ENCODE data around the gene SYNM. TPM values are rescaled to one million over a fixed set of nuclear protein-coding genes. Genes with fewer than 3 reads are reported as not detected.

Gene SYNM
- total and polyA plus RNA-seq, 2 experiments from 2014 or later: 0.18 to 0.97 TPM

GRCh38 chr15:99138491-99138982 lies 33.7 kb downstream of the SYNM start:
- no peak for TF ChIP-seq EZH2phosphoT487 (IDR thresholded peaks at IDR 0.05; ENCODE audit: insufficient read depth, low read depth)
- TF ChIP-seq EZH2 (IDR thresholded peaks at IDR 0.05; ENCODE audit: insufficient read depth, poor library complexity, severe bottlenecking): no peak
- H3K27me3 ChIP-seq (replicated peaks; ENCODE audit: insufficient read depth): no peaks in the 10 kb centered on the region
- in situ Hi-C loops (cut with MboI): no loop called here

DNA sequence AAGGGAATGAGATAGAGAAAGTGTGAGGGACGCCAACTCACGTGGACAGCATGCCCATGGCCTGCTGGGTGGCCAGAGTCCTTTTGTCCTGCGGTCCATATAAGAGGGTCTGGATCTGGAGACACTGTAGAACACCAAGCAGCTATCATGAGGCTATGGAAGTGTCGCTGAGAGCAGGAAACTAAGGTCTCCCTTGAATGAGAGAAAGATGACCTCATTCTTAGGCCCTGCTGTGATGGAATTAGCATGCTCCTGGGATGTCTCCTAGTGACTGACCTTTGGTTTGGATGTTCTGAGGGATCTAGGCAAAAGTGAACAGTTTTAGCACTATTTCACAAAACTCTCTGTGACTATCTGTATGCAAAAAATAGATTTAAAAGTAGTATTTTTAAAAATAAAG lies 34.4 kb downstream of the SYNM start:
- 97 to 99% methylated on average over 4 of the region's 4 CpGs for WGBS, 2 experiments (ENCODE audit: low coverage in 1 of 2, low lambda C conversion rate in 2 of 2, missing lambda C conversion rate in 2 of 2)
- Histone ChIP-seq H3K9me2 (ENCODE audit: insufficient read depth) (no peaks in the 10 kb centered on the region), H3K4me3 (no peak overlapping the region)

More at GRCh38 chr15:99138491-99138982, 33.7 kb downstream of the SYNM start:
- H3K4me1 ChIP-seq (ENCODE audit: insufficient read depth): peaks cover 3% of the 10 kb centered on the region
- H3K4me2 ChIP-seq (ENCODE audit: unreplicated experiment): no peak overlapping the region
- DNase-seq: no peak
- H3K4me3 ChIP-seq: no peak overlapping the region
- no peak overlapping the region for H2AFZ ChIP-seq
- no peak overlapping the region for H3K9ac ChIP-seq
- WGBS, 2 experiments (ENCODE audit: low coverage in 1 of 2, low lambda C conversion rate in 2 of 2, missing lambda C conversion rate in 2 of 2): 90 to 93% methylated on average over 15 of the region's 15 CpGs
- H4K20me1 ChIP-seq (ENCODE audit: insufficient read depth): no peaks in the 10 kb centered on the region
- H3K27ac ChIP-seq: no peak overlapping the region
- no peaks in the 10 kb centered on the region for H3K9me3 ChIP-seq (ENCODE audit: low read depth)
- H3K36me3 ChIP-seq (ENCODE audit: low read depth): no peaks in the 10 kb centered on the region
- no peaks in the 10 kb centered on the region for H3K79me2 ChIP-seq (ENCODE audit: insufficient read depth)
- no peaks in the 10 kb centered on the region for H3F3A ChIP-seq (ENCODE audit: insufficient read depth)
- H3K9me2 ChIP-seq (ENCODE audit: insufficient read depth): no peaks in the 10 kb centered on the region

GRCh38 chr15:99140590-99140989 lies 35.7 kb downstream of the SYNM start:
- no peak for TF ChIP-seq EZH2phosphoT487 (IDR thresholded peaks at IDR 0.05; ENCODE audit: insufficient read depth, low read depth)
- no peak for TF ChIP-seq EZH2 (IDR thresholded peaks at IDR 0.05; ENCODE audit: insufficient read depth, poor library complexity, severe bottlenecking)
- no peaks in the 10 kb centered on the region for H3K9me3 ChIP-seq (ENCODE audit: low read depth)
- H3K27me3 ChIP-seq (replicated peaks; ENCODE audit: insufficient read depth): no peaks in the 10 kb centered on the region
- in situ Hi-C loops (cut with MboI): no loop called here
- no peaks in the 10 kb centered on the region for H3K9me2 ChIP-seq (ENCODE audit: insufficient read depth)
- WGBS, 2 experiments (ENCODE audit: low coverage in 1 of 2, low lambda C conversion rate in 2 of 2, missing lambda C conversion rate in 2 of 2): 98 to 100% methylated on average over 4 of the region's 4 CpGs
- H3K79me2 ChIP-seq (ENCODE audit: insufficient read depth): no peaks in the 10 kb centered on the region
- no peak overlapping the region for H3K4me2 ChIP-seq (ENCODE audit: unreplicated experiment)
- no peak for DNase-seq
- H4K20me1 ChIP-seq (ENCODE audit: insufficient read depth): no peaks in the 10 kb centered on the region
- no peak overlapping the region for H2AFZ ChIP-seq
- no peak overlapping the region for H3K9ac ChIP-seq
- peaks cover 14% of the 10 kb centered on the region; the same call in 1 of the 2 replicates for H3F3A ChIP-seq (ENCODE audit: insufficient read depth)
- no peak overlapping the region for H3K4me3 ChIP-seq
- peaks cover 13% of the 10 kb centered on the region for H3K4me1 ChIP-seq (ENCODE audit: insufficient read depth)
- H3K27ac ChIP-seq: no peak overlapping the region
- H3K36me3 ChIP-seq (ENCODE audit: low read depth): no peaks in the 10 kb centered on the region

More for the DNA sequence above, 34.4 kb downstream of the SYNM start:
- Histone ChIP-seq H3K27ac (no peak overlapping the region), H3F3A (ENCODE audit: insufficient read depth) (peaks cover 5% of the 10 kb centered on the region; the same call in 1 of the 2 replicates), H2AFZ (no peak overlapping the region), H4K20me1 (ENCODE audit: insufficient read depth) (no peaks in the 10 kb centered on the region), H3K9ac (no peak overlapping the region), H3K36me3 (ENCODE audit: low read depth) (no peaks in the 10 kb centered on the region), H3K79me2 (ENCODE audit: insufficient read depth) (no peaks in the 10 kb centered on the region), H3K4me1 (ENCODE audit: insufficient read depth) (peaks cover 11% of the 10 kb centered on the region), H3K9me3 (ENCODE audit: low read depth) (no peaks in the 10 kb centered on the region), H3K4me2 (ENCODE audit: unreplicated experiment) (no peak overlapping the region), H3K27me3 (replicated peaks; ENCODE audit: insufficient read depth) (no peaks in the 10 kb centered on the region)
- in situ Hi-C loops (cut with MboI): no loop called here
- no peak for TF ChIP-seq EZH2phosphoT487 (IDR thresholded peaks at IDR 0.05; ENCODE audit: insufficient read depth, low read depth)
- DNase-seq: no peak

DNA sequence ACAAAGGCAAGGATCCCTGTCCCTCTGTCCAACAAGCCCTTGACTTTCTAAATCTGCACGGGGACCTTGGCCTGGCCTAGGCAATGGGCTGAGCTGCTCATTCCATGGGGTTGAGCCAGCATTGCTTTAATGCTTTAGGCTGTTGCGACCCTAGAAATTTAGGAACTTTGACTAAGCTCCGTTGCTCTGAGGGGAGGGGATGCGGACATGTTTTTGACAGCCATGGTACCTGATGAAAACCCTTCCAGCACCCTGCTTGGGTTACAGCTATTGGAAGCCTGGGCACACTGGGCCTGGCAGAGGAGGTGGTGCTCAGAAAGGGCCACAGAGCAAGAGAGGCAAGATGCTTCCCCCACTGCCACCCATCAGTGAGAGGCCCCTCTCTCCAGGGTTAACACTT lies 37.1 kb downstream of the SYNM start:
- Histone ChIP-seq H4K20me1 (ENCODE audit: insufficient read depth) (no peaks in the 10 kb centered on the region), H3K36me3 (ENCODE audit: low read depth) (no peaks in the 10 kb centered on the region), H3K79me2 (ENCODE audit: insufficient read depth) (no peaks in the 10 kb centered on the region), H3F3A (ENCODE audit: insufficient read depth) (peaks cover 14% of the 10 kb centered on the region; the same call in 1 of the 2 replicates), H3K27me3 (replicated peaks; ENCODE audit: insufficient read depth) (no peaks in the 10 kb centered on the region), H3K27ac (no peak overlapping the region), H3K4me1 (ENCODE audit: insufficient read depth) (peaks cover 13% of the 10 kb centered on the region), H2AFZ (no peak overlapping the region), H3K4me3 (no peak overlapping the region), H3K9me3 (ENCODE audit: low read depth) (no peaks in the 10 kb centered on the region), H3K9me2 (ENCODE audit: insufficient read depth) (no peaks in the 10 kb centered on the region), H3K4me2 (ENCODE audit: unreplicated experiment) (no peak overlapping the region), H3K9ac (no peak overlapping the region)
- in situ Hi-C loops (cut with MboI): no loop called here
- no peak for TF ChIP-seq EZH2phosphoT487 (IDR thresholded peaks at IDR 0.05; ENCODE audit: insufficient read depth, low read depth)
- no peak for TF ChIP-seq EZH2 (IDR thresholded peaks at IDR 0.05; ENCODE audit: insufficient read depth, poor library complexity, severe bottlenecking)
- WGBS, 2 experiments (ENCODE audit: low coverage in 1 of 2, low lambda C conversion rate in 2 of 2, missing lambda C conversion rate in 2 of 2): 98% methylated on average over 4 of the region's 4 CpGs
- DNase-seq: no peak

- Histone ChIP-seq H3K9me3 (ENCODE audit: low read depth) (no peaks in the 10 kb centered on the region), H3K9ac (no peak overlapping the region), H3K4me3 (no peak overlapping the region), H3K4me2 (ENCODE audit: unreplicated experiment) (no peak overlapping the region), H3K27ac (no peak overlapping the region), H3K36me3 (ENCODE audit: low read depth) (no peaks in the 10 kb centered on the region), H3K9me2 (ENCODE audit: insufficient read depth) (no peaks in the 10 kb centered on the region), H2AFZ (no peak overlapping the region), H3K27me3 (replicated peaks; ENCODE audit: insufficient read depth) (no peaks in the 10 kb centered on the region), H3K4me1 (ENCODE audit: insufficient read depth) (peaks cover 13% of the 10 kb centered on the region), H4K20me1 (ENCODE audit: insufficient read depth) (no peaks in the 10 kb centered on the region), H3F3A (ENCODE audit: insufficient read depth) (peaks cover 14% of the 10 kb centered on the region; the same call in 1 of the 2 replicates), H3K79me2 (ENCODE audit: insufficient read depth) (no peaks in the 10 kb centered on the region)
- WGBS, 2 experiments (ENCODE audit: low coverage in 1 of 2, low lambda C conversion rate in 2 of 2, missing lambda C conversion rate in 2 of 2): 83 to 91% methylated on average over 5 of the region's 5 CpGs
- in situ Hi-C loops (cut with MboI): no loop called here
- TF ChIP-seq EZH2 (IDR thresholded peaks at IDR 0.05; ENCODE audit: insufficient read depth, poor library complexity, severe bottlenecking) (no peak), EZH2phosphoT487 (IDR thresholded peaks at IDR 0.05; ENCODE audit: insufficient read depth, low read depth) (no peak)
- DNase-seq: no peak
Measured at GRCh38 chr15:99142562-99142961, 37.7 kb downstream of the SYNM start.

Measured in GM23248 (cell line).